GM18873 (cell line): ENCODE results near the gene NKIRAS2.

Experiments
- ATAC-seq: cut with Tn5 transposase; IDR thresholded peaks from one replicate; pipeline ENCODE4 v1.9.1; 2021; ENCODE audit warnings: mild to moderate bottlenecking, moderate library complexity, moderate number of reproducible peaks; ENCODE audit not compliant: unreplicated experiment, low FRiP score

NKIRAS2 gene

GRCh38 chr17:42025936-42026335 is 6.0 kb downstream of the NKIRAS2 start:
- ATAC-seq: no peak

- ATAC-seq: no peak
Measured at GRCh38 chr17:42026857-42027589, 7.1 kb downstream of the NKIRAS2 start.

- ATAC-seq: no peak
Measured at GRCh38 chr17:42027590-42027889, 7.7 kb downstream of the NKIRAS2 start.

GRCh38 chr17:42027961-42028790 is 8.3 kb downstream of the NKIRAS2 start:
- ATAC-seq: no peak

- no peak for ATAC-seq
Measured at GRCh38 chr17:42028791-42029127, 8.9 kb downstream of the NKIRAS2 start.

GRCh38 chr17:42031584-42031983 is 11.7 kb downstream of the NKIRAS2 start:
- no peak for ATAC-seq

- no peak for ATAC-seq
Measured at GRCh38 chr17:42034059-42034458, 14.2 kb downstream of the NKIRAS2 start.

GRCh38 chr17:42038221-42038973 is 18.5 kb downstream of the NKIRAS2 start:
- ATAC-seq: no peak

- ATAC-seq: no peak
Measured at GRCh38 chr17:42039794-42040763, 20.2 kb downstream of the NKIRAS2 start.

- no peak for ATAC-seq
Measured at GRCh38 chr17:42040818-42041217, 20.9 kb downstream of the NKIRAS2 start.

- no peak for ATAC-seq
Measured at GRCh38 chr17:42041619-42042018, 21.7 kb downstream of the NKIRAS2 start.

- no peak for ATAC-seq
Measured at GRCh38 chr17:42042598-42043319, 22.9 kb downstream of the NKIRAS2 start.

GRCh38 chr17:42045719-42046118 is 25.8 kb downstream of the NKIRAS2 start:
- ATAC-seq: no peak

GRCh38 chr17:42047343-42047742 is 27.5 kb downstream of the NKIRAS2 start:
- no peak for ATAC-seq

GRCh38 chr17:42049834-42050392 is 30.0 kb downstream of the NKIRAS2 start:
- ATAC-seq: no peak

GRCh38 chr17:42050393-42051012 is 30.6 kb downstream of the NKIRAS2 start, which contains the start of gene C17orf113:
TSS of gene C17orf113 (minus strand) at chr17:42050601. CDS start at chr17:42043376, 7,225 bp downstream.
- ATAC-seq: no peak

GRCh38 chr17:42051013-42051400 is 31.1 kb downstream of the NKIRAS2 start:
- no peak for ATAC-seq

- no peak for ATAC-seq
Measured at GRCh38 chr17:42051645-42052044, 31.8 kb downstream of the NKIRAS2 start.
